ENCODE measurements around the gene TNP1. TPM values are rescaled to one million over a fixed set of nuclear protein-coding genes. Genes with fewer than 3 reads are reported as not detected.

Gene TNP1, protein sequence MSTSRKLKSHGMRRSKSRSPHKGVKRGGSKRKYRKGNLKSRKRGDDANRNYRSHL
- total RNA-seq (2014; rRNA removed; shearing (Covaris generic)) (not detected in 2 replicates), polyA plus RNA-seq (2016; fragmentation: Nextera tagmentation; extraction: Ambion mirVana) (not detected in 2 replicates)
- long read RNA-seq = 0 reads

DNA sequence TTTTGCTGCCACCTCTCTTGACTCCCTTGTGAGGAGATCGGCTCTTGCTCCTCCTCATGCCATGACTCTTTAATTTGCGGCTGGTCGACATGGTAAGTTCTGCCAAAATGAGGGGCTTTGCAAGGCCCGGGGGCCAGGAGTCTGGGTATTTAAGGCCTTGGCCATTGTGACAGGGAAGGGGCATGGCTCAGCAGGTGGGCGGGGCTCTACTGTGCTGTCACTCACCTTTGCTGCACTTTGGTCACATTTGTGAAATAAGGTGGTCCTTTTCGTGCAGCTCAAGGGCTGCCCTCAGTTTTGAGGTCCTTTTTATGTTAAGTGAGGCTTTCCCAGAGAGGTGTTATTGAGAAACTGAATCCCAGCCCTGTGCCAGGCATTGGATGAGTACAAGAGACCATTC, at the start of gene TNP1:
Gene TNP1, minus strand, starts transcription at position 121 of the 400 bp plus-strand sequence. Its CDS starts 30 bp downstream, at position 91.
- DNase-seq (ENCODE audit: low spot score) = no peak
- no peak within 1 kb of the TSS for H3K27ac ChIP-seq (ENCODE audit: low read depth)
- no peak within 1 kb of the TSS for H3K4me2 ChIP-seq
- H3K79me2 ChIP-seq (replicated peaks; ENCODE audit: insufficient read depth) = no peaks in the 10 kb centered on the region
- H3K36me3 ChIP-seq (ENCODE audit: insufficient read depth) = no peaks in the 10 kb centered on the region
- no peaks in the 10 kb centered on the region for H3K4me1 ChIP-seq (ENCODE audit: insufficient read depth)
- peaks cover 18% of the 10 kb centered on the region for H3K9me2 ChIP-seq (ENCODE audit: insufficient read depth)
- H3K4me3 ChIP-seq = no peak within 1 kb of the TSS
- no peak within 1 kb of the TSS for H3K27ac Mint-ChIP-seq
- H3K9me3 Mint-ChIP-seq = no peaks in the 10 kb centered on the region; the same call in 2 of the 3 replicates
- H4K20me1 ChIP-seq (replicated peaks; ENCODE audit: insufficient read depth) = no peaks in the 10 kb centered on the region
- no peaks in the 10 kb centered on the region for H3K36me3 Mint-ChIP-seq (ENCODE audit: low read depth)
- peak within 1 kb of the TSS; percentile 38; the same call in 1 of the 2 replicates for H2AFZ ChIP-seq
- H3F3A ChIP-seq (replicated peaks; ENCODE audit: low read depth) = no peaks in the 10 kb centered on the region
- peaks cover 3% of the 10 kb centered on the region; the same call in 1 of the 3 replicates for H3K4me1 Mint-ChIP-seq
- TF ChIP-seq, protein P1, sequence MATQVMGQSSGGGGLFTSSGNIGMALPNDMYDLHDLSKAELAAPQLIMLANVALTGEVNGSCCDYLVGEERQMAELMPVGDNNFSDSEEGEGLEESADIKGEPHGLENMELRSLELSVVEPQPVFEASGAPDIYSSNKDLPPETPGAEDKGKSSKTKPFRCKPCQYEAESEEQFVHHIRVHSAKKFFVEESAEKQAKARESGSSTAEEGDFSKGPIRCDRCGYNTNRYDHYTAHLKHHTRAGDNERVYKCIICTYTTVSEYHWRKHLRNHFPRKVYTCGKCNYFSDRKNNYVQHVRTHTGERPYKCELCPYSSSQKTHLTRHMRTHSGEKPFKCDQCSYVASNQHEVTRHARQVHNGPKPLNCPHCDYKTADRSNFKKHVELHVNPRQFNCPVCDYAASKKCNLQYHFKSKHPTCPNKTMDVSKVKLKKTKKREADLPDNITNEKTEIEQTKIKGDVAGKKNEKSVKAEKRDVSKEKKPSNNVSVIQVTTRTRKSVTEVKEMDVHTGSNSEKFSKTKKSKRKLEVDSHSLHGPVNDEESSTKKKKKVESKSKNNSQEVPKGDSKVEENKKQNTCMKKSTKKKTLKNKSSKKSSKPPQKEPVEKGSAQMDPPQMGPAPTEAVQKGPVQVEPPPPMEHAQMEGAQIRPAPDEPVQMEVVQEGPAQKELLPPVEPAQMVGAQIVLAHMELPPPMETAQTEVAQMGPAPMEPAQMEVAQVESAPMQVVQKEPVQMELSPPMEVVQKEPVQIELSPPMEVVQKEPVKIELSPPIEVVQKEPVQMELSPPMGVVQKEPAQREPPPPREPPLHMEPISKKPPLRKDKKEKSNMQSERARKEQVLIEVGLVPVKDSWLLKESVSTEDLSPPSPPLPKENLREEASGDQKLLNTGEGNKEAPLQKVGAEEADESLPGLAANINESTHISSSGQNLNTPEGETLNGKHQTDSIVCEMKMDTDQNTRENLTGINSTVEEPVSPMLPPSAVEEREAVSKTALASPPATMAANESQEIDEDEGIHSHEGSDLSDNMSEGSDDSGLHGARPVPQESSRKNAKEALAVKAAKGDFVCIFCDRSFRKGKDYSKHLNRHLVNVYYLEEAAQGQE (IDR thresholded peaks at IDR 0.05; ENCODE audit: unreplicated experiment) = no peak
- H3K27me3 ChIP-seq (ENCODE audit: insufficient read depth) = no peaks in the 10 kb centered on the region
- ATAC-seq = no peak
- peaks cover 4% of the 10 kb centered on the region for H3K27me3 Mint-ChIP-seq (ENCODE audit: insufficient read depth, low read depth, poor library complexity)
- no peak within 1 kb of the TSS for H3K4me3 Mint-ChIP-seq

GRCh38 chr2:216908300-216908699, 48.4 kb upstream of the TNP1 start:
- H3F3A ChIP-seq (replicated peaks; ENCODE audit: low read depth) = no peaks in the 10 kb centered on the region
- H3K27me3 Mint-ChIP-seq (ENCODE audit: insufficient read depth, low read depth, poor library complexity) = no peaks in the 10 kb centered on the region
- H3K27me3 ChIP-seq (ENCODE audit: insufficient read depth) = no peaks in the 10 kb centered on the region
- no peaks in the 10 kb centered on the region for H3K79me2 ChIP-seq (replicated peaks; ENCODE audit: insufficient read depth)
- H3K36me3 Mint-ChIP-seq (ENCODE audit: low read depth) = peaks cover 4% of the 10 kb centered on the region; the same call in 2 of the 3 replicates
- H3K27ac ChIP-seq (ENCODE audit: low read depth) = no peak overlapping the region
- no peak overlapping the region for H3K27ac Mint-ChIP-seq
- DNase-seq (ENCODE audit: low spot score) = no peak
- no peak overlapping the region for H2AFZ ChIP-seq
- no peaks in the 10 kb centered on the region; the same call in 2 of the 3 replicates for H3K4me1 Mint-ChIP-seq
- no peak overlapping the region for H3K4me3 ChIP-seq
- no peak for ATAC-seq
- H3K4me2 ChIP-seq = no peak overlapping the region
- H3K36me3 ChIP-seq (ENCODE audit: insufficient read depth) = no peaks in the 10 kb centered on the region
- H3K4me3 Mint-ChIP-seq = no peak overlapping the region
- no peaks in the 10 kb centered on the region for H3K9me2 ChIP-seq (ENCODE audit: insufficient read depth)
- no peaks in the 10 kb centered on the region for H3K4me1 ChIP-seq (ENCODE audit: insufficient read depth)
- H4K20me1 ChIP-seq (replicated peaks; ENCODE audit: insufficient read depth) = no peaks in the 10 kb centered on the region
- H3K9me3 Mint-ChIP-seq = peaks cover 12% of the 10 kb centered on the region
- TF ChIP-seq ZNF331 (CRISPR knock-in tag; IDR thresholded peaks at IDR 0.05; ENCODE audit: low read depth) (no peak), STAT1 (IDR thresholded peaks at IDR 0.05; ENCODE audit: unreplicated experiment) (no peak), EZH2 (IDR thresholded peaks at IDR 0.05; ENCODE audit: low read depth, unreplicated experiment) (no peak), CREB1 (CRISPR knock-in tag; IDR thresholded peaks at IDR 0.05; ENCODE audit: low read depth) (no peak), ZNF462 (CRISPR knock-in tag; IDR thresholded peaks at IDR 0.05) (no peak), EZH2phosphoT487 (IDR thresholded peaks at IDR 0.05; ENCODE audit: unreplicated experiment) (no peak), NANOG (IDR thresholded peaks at IDR 0.05; ENCODE audit: borderline replicate concordance) (no peak), ETS1 (IDR thresholded peaks at IDR 0.05) (no peak), ZNF114 (CRISPR knock-in tag; IDR thresholded peaks at IDR 0.05) (no peak)
